GM06990 (cell line): ENCODE results near the gene MET.

Experiments
- DNase-seq: peaks from one replicate; pipeline ENCODE4 v3.0.0-alpha.2; 2011; ENCODE audit not compliant: insufficient read length; ENCODE audit errors: extremely low read depth
- H3K27me3 ChIP-seq: replicated peaks from 2 replicates; pipeline ENCODE4 v1.6.0; 2011; ENCODE audit warnings: low read length; ENCODE audit not compliant: control insufficient read depth, insufficient read depth
- H3K36me3 ChIP-seq: 2 replicates; pipeline ENCODE4 v1.5.1; 2011; ENCODE audit warnings: low read length; ENCODE audit not compliant: control insufficient read depth, insufficient read depth
- H3K4me3 ChIP-seq: replicated peaks from 2 replicates; pipeline ENCODE4 v1.5.1; 2011; ENCODE audit warnings: low read depth, mild to moderate bottlenecking, control low read depth, low read length
- TF ChIP-seq, protein P1 (sequence below): IDR thresholded peaks from 2 replicates; pipeline ENCODE4 v1.5.1; 2011; ENCODE audit warnings: low read length, control low read depth, mild to moderate bottlenecking, inconsistent platforms; ENCODE audit not compliant: insufficient read depth, poor library complexity, severe bottlenecking

Gene MET

DNA sequence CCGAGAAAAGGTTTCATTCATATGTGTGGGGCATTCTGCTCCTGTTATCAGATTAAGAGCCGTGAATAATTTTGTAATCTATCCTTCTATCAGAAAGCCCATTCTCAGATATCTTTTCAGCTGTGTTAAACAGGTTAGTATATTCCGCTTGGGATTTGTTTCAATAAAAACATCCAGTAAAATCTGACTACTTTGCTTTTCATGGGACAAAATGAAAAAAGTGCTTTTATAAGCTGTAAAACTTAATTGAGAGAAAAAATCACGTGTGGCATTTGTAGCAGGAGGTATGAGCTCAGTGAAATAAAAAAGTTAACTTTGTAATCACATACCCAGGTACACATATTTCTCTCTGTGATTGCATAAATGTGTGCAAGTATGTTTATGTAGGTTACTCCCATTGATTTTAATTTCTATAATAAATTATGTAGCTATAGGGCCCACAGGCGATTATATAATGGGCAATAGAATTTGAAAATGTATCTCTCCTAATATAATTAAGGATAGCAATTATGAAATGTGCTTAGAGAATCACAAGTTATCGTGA is 3.9 kb downstream of the MET start:
- H3K4me3 ChIP-seq = no peak overlapping the region
- H3K36me3 ChIP-seq = no peaks in the 10 kb centered on the region
- TF ChIP-seq, protein P1, sequence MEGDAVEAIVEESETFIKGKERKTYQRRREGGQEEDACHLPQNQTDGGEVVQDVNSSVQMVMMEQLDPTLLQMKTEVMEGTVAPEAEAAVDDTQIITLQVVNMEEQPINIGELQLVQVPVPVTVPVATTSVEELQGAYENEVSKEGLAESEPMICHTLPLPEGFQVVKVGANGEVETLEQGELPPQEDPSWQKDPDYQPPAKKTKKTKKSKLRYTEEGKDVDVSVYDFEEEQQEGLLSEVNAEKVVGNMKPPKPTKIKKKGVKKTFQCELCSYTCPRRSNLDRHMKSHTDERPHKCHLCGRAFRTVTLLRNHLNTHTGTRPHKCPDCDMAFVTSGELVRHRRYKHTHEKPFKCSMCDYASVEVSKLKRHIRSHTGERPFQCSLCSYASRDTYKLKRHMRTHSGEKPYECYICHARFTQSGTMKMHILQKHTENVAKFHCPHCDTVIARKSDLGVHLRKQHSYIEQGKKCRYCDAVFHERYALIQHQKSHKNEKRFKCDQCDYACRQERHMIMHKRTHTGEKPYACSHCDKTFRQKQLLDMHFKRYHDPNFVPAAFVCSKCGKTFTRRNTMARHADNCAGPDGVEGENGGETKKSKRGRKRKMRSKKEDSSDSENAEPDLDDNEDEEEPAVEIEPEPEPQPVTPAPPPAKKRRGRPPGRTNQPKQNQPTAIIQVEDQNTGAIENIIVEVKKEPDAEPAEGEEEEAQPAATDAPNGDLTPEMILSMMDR = no peak
- no peak for DNase-seq
- H3K27me3 ChIP-seq = peaks cover 4% of the 10 kb centered on the region

DNA sequence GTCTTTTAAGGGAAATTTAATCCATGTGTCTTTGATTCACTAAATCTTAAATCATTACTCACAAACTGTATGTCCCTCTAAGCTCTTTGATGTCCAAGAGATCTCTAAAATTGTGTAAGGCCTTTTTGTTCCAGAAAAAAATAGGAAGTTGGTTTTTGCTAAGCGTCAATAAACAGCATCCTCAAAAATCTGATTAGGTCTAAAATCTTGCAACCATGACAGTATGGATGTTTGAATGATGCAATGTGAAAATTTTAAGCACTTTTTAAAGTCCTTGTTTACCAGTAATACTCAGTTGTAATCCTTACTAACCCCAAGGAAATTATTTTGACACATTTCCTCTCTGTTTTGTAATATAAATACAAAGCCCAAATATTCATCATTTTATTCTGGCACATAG is 6.8 kb downstream of the MET start:
- no peak for DNase-seq
- Histone ChIP-seq H3K4me3 (no peak overlapping the region), H3K36me3 (no peaks in the 10 kb centered on the region), H3K27me3 (peaks cover 2% of the 10 kb centered on the region; the same call in 1 of the 2 replicates)
- TF ChIP-seq, protein P1 = no peak

DNA sequence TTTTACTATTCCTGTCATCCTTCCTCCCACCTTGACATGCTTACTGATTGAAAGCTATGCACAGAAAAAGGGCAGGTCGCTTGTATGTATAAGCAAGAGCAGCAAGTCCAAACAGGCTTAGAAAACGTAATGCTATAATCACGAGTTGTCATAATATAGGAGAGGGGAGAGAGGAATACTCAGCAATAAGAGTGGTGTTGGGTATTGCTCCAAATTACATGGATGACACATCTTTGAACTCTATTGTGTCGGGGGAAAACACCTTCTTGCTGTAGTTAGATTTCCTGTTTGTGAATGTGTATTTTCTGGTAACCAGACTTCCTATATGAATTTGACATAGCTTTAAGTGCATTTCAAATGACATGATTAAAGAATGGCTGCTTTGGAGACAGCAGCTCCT is 7.5 kb downstream of the MET start:
- Histone ChIP-seq H3K4me3 (no peak overlapping the region), H3K27me3 (peaks cover 2% of the 10 kb centered on the region; the same call in 1 of the 2 replicates), H3K36me3 (no peaks in the 10 kb centered on the region)
- TF ChIP-seq, protein P1 = no peak
- no peak for DNase-seq

DNA sequence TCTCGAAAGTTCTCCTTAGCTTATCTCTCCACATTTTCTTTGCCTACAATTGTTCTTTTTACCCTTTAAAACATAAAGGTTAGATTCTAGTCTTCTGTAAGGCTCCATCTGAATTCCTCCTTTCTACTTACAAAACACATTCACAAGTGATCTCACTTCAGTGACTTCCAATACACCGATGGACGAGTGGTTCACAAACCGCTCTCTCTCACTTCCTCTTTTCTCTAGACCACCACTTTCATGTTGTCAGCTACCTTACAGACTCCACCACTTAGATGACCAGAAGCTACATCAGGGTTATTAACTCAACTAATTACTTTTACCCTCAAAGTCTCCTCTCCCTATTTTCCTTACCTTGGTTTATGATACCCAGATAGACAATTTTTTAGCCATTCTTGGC is 11.8 kb downstream of the MET start:
- TF ChIP-seq, protein P1 = no peak
- Histone ChIP-seq H3K36me3 (no peaks in the 10 kb centered on the region), H3K27me3 (peaks cover 2% of the 10 kb centered on the region), H3K4me3 (no peak overlapping the region)
- peak; percentile 21 for DNase-seq

DNA sequence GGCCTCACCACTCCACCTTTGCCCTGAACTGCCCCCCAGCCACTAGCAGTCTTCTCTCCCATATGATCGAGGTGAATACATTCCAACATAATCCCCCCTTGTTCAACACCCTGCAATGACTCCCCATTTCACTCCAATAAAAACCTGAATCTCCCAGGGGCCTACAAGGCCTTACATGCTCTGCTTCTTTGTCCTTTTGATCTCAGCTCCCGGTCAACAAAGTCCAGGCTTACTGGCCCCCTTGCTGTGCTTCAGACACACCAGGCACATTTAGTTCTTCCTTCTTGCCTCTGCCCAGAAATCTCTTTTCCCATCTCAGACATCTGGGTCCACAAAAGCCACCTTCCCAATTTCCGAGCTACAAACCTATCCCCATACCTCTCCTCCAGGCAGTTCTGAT is 14.0 kb downstream of the MET start:
- no peaks in the 10 kb centered on the region for H3K36me3 ChIP-seq
- TF ChIP-seq, protein P1 = no peak
- H3K27me3 ChIP-seq = peaks cover 2% of the 10 kb centered on the region
- no peak for DNase-seq
- no peak overlapping the region for H3K4me3 ChIP-seq
